CD4-positive, alpha-beta T cell (primary cell): ENCODE measurements around the gene SMIM36. TPM values are rescaled to one million over a fixed set of nuclear protein-coding genes. Genes with fewer than 3 reads are reported as not detected.
"Not testable (repeated sequence)": the region's sequence is repeated elsewhere in the genome, so short reads cannot be mapped to it uniquely, and the experiment has no call there.

Experiments
- ATAC-seq: fragments of 200-7000 bp; cut with Tn5 transposase; one replicate; pipeline ENCODE4 v1.10.0; 2022; ENCODE audit warnings: mild to moderate bottlenecking; ENCODE audit not compliant: poor library complexity
- CTCF ChIA-PET: fragments of 350-600 bp; sonication (Branson Sonifier 250); formaldehyde crosslinking; loops from one replicate; lab custom pipeline; 2021; ENCODE audit warnings: antibody characterized with exemption, inconsistent platforms; lab: Charles Lee
- POLR2A ChIA-PET: fragments of 350-600 bp; sonication (Branson Sonifier 250); formaldehyde crosslinking; loops from one replicate; lab custom pipeline; 2021; ENCODE audit warnings: antibody characterized with exemption, inconsistent platforms; lab: Charles Lee
- DNase-seq, 14 experiments: peaks; one replicate each; pipeline ENCODE4 v3.0.0-alpha.2; 2013 to 2020; ENCODE audit warnings: mixed read lengths in 2 of 14
- H3K27ac ChIP-seq, 2 donors: one replicate each; pipeline versions ENCODE4 v1.5.1 to v1.7.0; 2013; ENCODE audit warnings: low read length in 2 of 2, low read depth in 1 of 2, mild to moderate bottlenecking in 1 of 2
- H3K27me3 ChIP-seq, 2 experiments: 1 replicate in 1 of 2; 2 replicates in 1 of 2; pipeline versions ENCODE4 v1.6.1 to v1.7.0; 2013; ENCODE audit warnings: low read length in 2 of 2, control low read depth in 1 of 2, mild to moderate bottlenecking in 1 of 2, moderate library complexity in 1 of 2; ENCODE audit not compliant: insufficient read depth in 2 of 2, control insufficient read depth in 1 of 2
- H3K36me3 ChIP-seq: one replicate; pipeline ENCODE4 v1.6.1; 2013; ENCODE audit warnings: low read length, control low read depth; ENCODE audit not compliant: insufficient read depth
- H3K4me1 ChIP-seq: one replicate; pipeline ENCODE4 v1.6.1; 2013; ENCODE audit warnings: low read length, control low read depth; ENCODE audit not compliant: insufficient read depth
- H3K4me3 ChIP-seq: one replicate; pipeline ENCODE4 v1.5.1; 2013; ENCODE audit warnings: mild to moderate bottlenecking, low read length, moderate library complexity
- H3K9me3 ChIP-seq, 2 experiments: 1 replicate in 1 of 2; 2 replicates in 1 of 2; pipeline versions ENCODE4 v1.6.1 to v1.7.0; 2013; ENCODE audit warnings: low read length in 2 of 2, mild to moderate bottlenecking in 2 of 2, control low read depth in 1 of 2, moderate library complexity in 1 of 2; ENCODE audit not compliant: control insufficient read depth in 1 of 2, insufficient read depth in 1 of 2
- H3K27ac Mint-ChIP-seq: one replicate; pipeline ENCODE4 v1.8.0; 2020; ENCODE audit warnings: mixed read lengths
- H3K27me3 Mint-ChIP-seq: one replicate; pipeline ENCODE4 v1.8.0; 2021; ENCODE audit warnings: mixed read lengths
- H3K36me3 Mint-ChIP-seq: one replicate; pipeline ENCODE4 v1.8.0; 2021; ENCODE audit warnings: low read depth, mixed read lengths
- H3K4me1 Mint-ChIP-seq: one replicate; pipeline ENCODE4 v1.8.0; 2021; ENCODE audit warnings: low read depth, mixed read lengths
- H3K4me3 Mint-ChIP-seq: one replicate; pipeline ENCODE4 v1.8.0; 2020; ENCODE audit warnings: mild to moderate bottlenecking, mixed read lengths
- H3K9me3 Mint-ChIP-seq: one replicate; pipeline ENCODE4 v1.8.0; 2020; ENCODE audit warnings: mixed read lengths
- CTCF ChIP-seq: fragments of 200-600 bp; IDR thresholded peaks from one replicate; pipeline ENCODE4 v1.8.0; 2022; ENCODE audit warnings: antibody characterized with exemption, mild to moderate bottlenecking
- intact Hi-C, 2 experiments: fragments of 100-400 bp; cut with DNase I in 1 of 2; cut with micrococcal nuclease in 1 of 2; formaldehyde crosslinking; loops; one replicate each; pipeline versions ENCODE4 v1.15.1 to v1.9.0; 2023 to 2025; cut with DNase I, micrococcal nuclease
- total RNA-seq, 174 experiments: library from RNA in 2 of 174; stranded (reverse) in 2 of 174; gene quantifications; one replicate each; pipeline ENCODE4 v1.2.3 and lab custom pipeline; 2021 to 2026

Gene SMIM36
- total RNA-seq, 2 experiments from 2014 or later = not detected

GRCh38 chr17:55478971-55479370 lies 32.3 kb downstream of the SMIM36 start:
- no peak overlapping the region for H3K27ac Mint-ChIP-seq
- CTCF ChIA-PET = interaction anchor here (1.3 kb wide), 1 partner anchor 123 kb away, joined by 3 read pairs; no protein-coding TSS in a partner anchor
- no peak overlapping the region for H3K4me3 Mint-ChIP-seq

GRCh38 chr17:55466671-55467070 lies 44.6 kb downstream of the SMIM36 start:
- Histone ChIP-seq H3K27me3 (no peaks in the 10 kb centered on the region), H3K36me3 (no peaks in the 10 kb centered on the region), H3K27ac (no peak overlapping the region), H3K9me3 (no peaks in the 10 kb centered on the region), H3K4me3 (no peak overlapping the region), H3K4me1 (no peaks in the 10 kb centered on the region)
- ChIA-PET POLR2A (no interaction called here), CTCF (no interaction called here)
- Mint-ChIP-seq H3K4me3 (no peak overlapping the region), H3K27ac (no peak overlapping the region), H3K36me3 (no peaks in the 10 kb centered on the region), H3K4me1 (no peaks in the 10 kb centered on the region), H3K9me3 (no peaks in the 10 kb centered on the region), H3K27me3 (no peaks in the 10 kb centered on the region)
- intact Hi-C loops = no loop called here
- TF ChIP-seq CTCF = no peak
- ATAC-seq (no peak), DNase-seq (no peak)

More at GRCh38 chr17:55478971-55479370, 32.3 kb downstream of the SMIM36 start:
- Histone ChIP-seq H3K27me3 (no peaks in the 10 kb centered on the region), H3K27ac (no peak overlapping the region), H3K4me1 (no peaks in the 10 kb centered on the region), H3K9me3 (no peaks in the 10 kb centered on the region), H3K36me3 (no peaks in the 10 kb centered on the region), H3K4me3 (no peak overlapping the region)
- Mint-ChIP-seq H3K27me3 (no peaks in the 10 kb centered on the region), H3K4me1 (no peaks in the 10 kb centered on the region), H3K9me3 (no peaks in the 10 kb centered on the region), H3K36me3 (no peaks in the 10 kb centered on the region)
- DNase-seq (no peak), ATAC-seq (no peak)
- TF ChIP-seq CTCF = no peak
- POLR2A ChIA-PET = no interaction called here
- intact Hi-C loops = no loop called here

- H3K9me3 ChIP-seq, H3K4me3 ChIP-seq, H3K27me3 Mint-ChIP-seq, H3K27me3 ChIP-seq, ATAC-seq, H3K4me3 Mint-ChIP-seq, POLR2A ChIA-PET, DNase-seq, CTCF ChIA-PET, intact Hi-C loops, H3K4me1 Mint-ChIP-seq, H3K4me1 ChIP-seq, H3K36me3 Mint-ChIP-seq, H3K27ac ChIP-seq, H3K27ac Mint-ChIP-seq, H3K36me3 ChIP-seq, H3K9me3 Mint-ChIP-seq: not testable (repeated sequence)
Observed at GRCh38 chr17:55465771-55466170, 45.5 kb downstream of the SMIM36 start.

GRCh38 chr17:55463600-55463999 lies 47.7 kb downstream of the SMIM36 start:
- ChIA-PET CTCF (no interaction called here), POLR2A (no interaction called here)
- Histone ChIP-seq H3K27me3 (no peaks in the 10 kb centered on the region), H3K27ac (no peak overlapping the region), H3K36me3 (no peaks in the 10 kb centered on the region), H3K9me3 (peaks cover 0 to 2% of the 10 kb centered on the region in 2 experiments), H3K4me3 (no peak overlapping the region), H3K4me1 (no peaks in the 10 kb centered on the region)
- DNase-seq = no peak
- Mint-ChIP-seq H3K4me3 (no peak overlapping the region), H3K27me3 (no peaks in the 10 kb centered on the region), H3K36me3 (no peaks in the 10 kb centered on the region), H3K27ac (no peak overlapping the region), H3K9me3 (no peaks in the 10 kb centered on the region), H3K4me1 (no peaks in the 10 kb centered on the region)
- no peak for ATAC-seq
- intact Hi-C loops = no loop called here
- TF ChIP-seq CTCF = no peak
